Measurements from ENCODE around the gene SLC25A1. TPM values are rescaled to one million over a fixed set of nuclear protein-coding genes. Genes with fewer than 3 reads are reported as not detected.
A peak's percentile ranks its signal among the peaks of the same experiment; 100 is the strongest.

The SLC25A1 gene
- total and polyA plus RNA-seq, 2 donors from 2014 or later = 62.6 to 128 TPM

- Histone ChIP-seq H3K36me3 (ENCODE audit: control insufficient read depth in 2 of 3, insufficient read depth in 3 of 3, low read length in 3 of 3) (peaks cover 3 to 46% (median 26%) of the 10 kb centered on the region in 3 donors), H3K4me3 (ENCODE audit: low read length in 3 of 3) (no peak overlapping the region), H3K4me1 (ENCODE audit: control insufficient read depth in 2 of 3, insufficient read depth in 2 of 3, low read depth in 1 of 3, low read length in 3 of 3) (no peaks in the 10 kb centered on the region), H3K9me3 (ENCODE audit: control insufficient read depth in 2 of 3, insufficient read depth in 1 of 3, low read length in 3 of 3) (no peaks in the 10 kb centered on the region), H3K27ac (ENCODE audit: low read depth in 2 of 2, low read length in 2 of 2) (no peak overlapping the region), H3K27me3 (ENCODE audit: control insufficient read depth, insufficient read depth, low read length) (no peaks in the 10 kb centered on the region), H3K9ac (ENCODE audit: low read length in 3 of 3) (no peak overlapping the region)
- intact Hi-C loops (cut with DNase I) = no loop called here
- TF ChIP-seq CTCF (IDR thresholded peaks at IDR 0.05; ENCODE audit: borderline replicate concordance, extremely low read depth, insufficient read depth) = no peak
- DNase-seq (no peak), FAIRE-seq (no peak)
These were observed 43.7 kb downstream of the SLC25A1 start for GRCh38 chr22:19134874-19135273.

GRCh38 chr22:19134176-19134831, 44.2 kb downstream of the SLC25A1 start:
- H3K36me3 ChIP-seq (ENCODE audit: control insufficient read depth in 2 of 3, insufficient read depth in 3 of 3, low read length in 3 of 3) = peaks cover 2 to 40% (median 21%) of the 10 kb centered on the region in 3 donors
- no peaks in the 10 kb centered on the region for H3K9me3 ChIP-seq (ENCODE audit: control insufficient read depth in 2 of 3, insufficient read depth in 1 of 3, low read length in 3 of 3)
- DNase-seq (peak in 1 of 5 donors; percentile 52), FAIRE-seq (no peak)
- H3K4me1 ChIP-seq (ENCODE audit: control insufficient read depth in 2 of 3, insufficient read depth in 2 of 3, low read depth in 1 of 3, low read length in 3 of 3) = no peaks in the 10 kb centered on the region
- TF ChIP-seq CTCF (IDR thresholded peaks at IDR 0.05; ENCODE audit: borderline replicate concordance, extremely low read depth, insufficient read depth) = no peak
- H3K4me3 ChIP-seq (ENCODE audit: low read length in 3 of 3) = no peak overlapping the region
- no peak overlapping the region for H3K27ac ChIP-seq (ENCODE audit: low read depth in 2 of 2, low read length in 2 of 2)
- H3K9ac ChIP-seq (ENCODE audit: low read length in 3 of 3) = no peak overlapping the region
- no peaks in the 10 kb centered on the region for H3K27me3 ChIP-seq (ENCODE audit: control insufficient read depth, insufficient read depth, low read length)
- intact Hi-C loops (cut with DNase I) = no loop called here

GRCh38 chr22:19133561-19133960, 45.0 kb downstream of the SLC25A1 start:
- FAIRE-seq = no peak
- intact Hi-C loops (cut with DNase I) = no loop called here

More at GRCh38 chr22:19133561-19133960, 45.0 kb downstream of the SLC25A1 start:
- DNase-seq = no peak
- no peaks in the 10 kb centered on the region for H3K27me3 ChIP-seq (ENCODE audit: control insufficient read depth, insufficient read depth, low read length)
- H3K9me3 ChIP-seq (ENCODE audit: control insufficient read depth in 2 of 3, insufficient read depth in 1 of 3, low read length in 3 of 3) = no peaks in the 10 kb centered on the region
- no peak overlapping the region for H3K27ac ChIP-seq (ENCODE audit: low read depth in 2 of 2, low read length in 2 of 2)
- peaks cover 0 to 33% (median 18%) of the 10 kb centered on the region in 3 donors for H3K36me3 ChIP-seq (ENCODE audit: control insufficient read depth in 2 of 3, insufficient read depth in 3 of 3, low read length in 3 of 3)
- no peak overlapping the region for H3K9ac ChIP-seq (ENCODE audit: low read length in 3 of 3)
- no peak overlapping the region for H3K4me3 ChIP-seq (ENCODE audit: low read length in 3 of 3)
- no peaks in the 10 kb centered on the region for H3K4me1 ChIP-seq (ENCODE audit: control insufficient read depth in 2 of 3, insufficient read depth in 2 of 3, low read depth in 1 of 3, low read length in 3 of 3)
- TF ChIP-seq CTCF (IDR thresholded peaks at IDR 0.05; ENCODE audit: borderline replicate concordance, extremely low read depth, insufficient read depth) = no peak
